HepG2 (cell line): ENCODE data around the gene OSER1. TPM values are rescaled to one million over a fixed set of nuclear protein-coding genes. Genes with fewer than 3 reads are reported as not detected.

ENCODE experiments used
- ATAC-seq: fragments of 200-7000 bp; cut with Tn5 transposase; 3 replicates; pipeline ENCODE4 v1.9.1; 2020; ENCODE audit warnings: mild to moderate bottlenecking, moderate library complexity
- BruUV-seq: library from RNA; stranded (reverse); fragments of 400-500 nt; replicated peaks from 2 replicates; lab custom pipeline; 2021; lab: Mats Ljungman, UMichigan
- CTCF ChIA-PET: fragments of 300-600 bp; formaldehyde crosslinking; extraction: SDS; loops from one replicate; lab custom pipeline; 2021; ENCODE audit warnings: low total read pairs, inconsistent platforms, low intra/inter-chr PET ratio; lab: Yijun Ruan, JAX
- POLR2A ChIA-PET: fragments of 350-600 bp; sonication (Branson Sonifier 250); formaldehyde crosslinking; loops from one replicate; lab custom pipeline; 2020; ENCODE audit warnings: antibody characterized with exemption, inconsistent platforms; lab: Yijun Ruan, JAX
- DNase-seq: peaks from one replicate; pipeline ENCODE4 v3.0.0-alpha.2; 2015; ENCODE audit warnings: low spot score
- FAIRE-seq: peaks from 3 replicates; lab custom pipeline; 2011; peaks lifted over from hg19 to GRCh38; lab: Jason Lieb, UNC
- H2AFZ ChIP-seq: one replicate; pipeline ENCODE4 v1.6.1; 2011; ENCODE audit warnings: low read length, inconsistent platforms
- H3K27ac ChIP-seq: fragments of 300-600 bp; 3 replicates; pipeline ENCODE4 v1.8.0; 2011; ENCODE audit warnings: mixed run types, mild to moderate bottlenecking, mixed read lengths, low read length, inconsistent platforms; ENCODE audit not compliant: insufficient read depth; ENCODE audit errors: extremely low read length
- H3K27me3 ChIP-seq, 2 experiments: fragments of 200-600 bp in 1 of 2; 2 replicates in 1 of 2; 3 replicates in 1 of 2; pipeline versions ENCODE4 v1.6.0 to v1.8.0; 2011; ENCODE audit warnings: low read length in 2 of 2, mild to moderate bottlenecking in 2 of 2, moderate library complexity in 2 of 2, inconsistent platforms in 1 of 2; ENCODE audit not compliant: insufficient read depth in 2 of 2, control insufficient read depth in 1 of 2
- H3K36me3 ChIP-seq, 2 experiments: fragments of 200-600 bp in 1 of 2; replicated peaks in 1 of 2; 2 replicates in 1 of 2; 3 replicates in 1 of 2; pipeline versions ENCODE4 v1.5.1 to v1.8.0; 2011; ENCODE audit warnings: low read length in 2 of 2, inconsistent platforms in 1 of 2; ENCODE audit not compliant: insufficient read depth in 2 of 2, control insufficient read depth in 1 of 2
- H3K4me1 ChIP-seq: 2 replicates; pipeline ENCODE4 v1.5.1; 2012; ENCODE audit warnings: low read length, inconsistent platforms; ENCODE audit not compliant: insufficient read depth
- H3K4me2 ChIP-seq: 2 replicates; pipeline ENCODE4 v1.6.0; 2011; ENCODE audit warnings: low read depth, low read length, inconsistent platforms
- H3K4me3 ChIP-seq, 3 experiments: fragments of 200-600 bp in 1 of 3; sonication (generic), shearing (Covaris generic) in 1 of 3; replicated peaks in 1 of 3; 2 replicates each; pipeline ENCODE4 v1.5.1; 2011 to 2016; ENCODE audit warnings: low read length in 3 of 3, inconsistent platforms in 2 of 3, low read depth in 2 of 3, mild to moderate bottlenecking in 2 of 3, control low read depth in 1 of 3, mixed read lengths in 1 of 3; ENCODE audit not compliant: insufficient read depth in 1 of 3
- H3K79me2 ChIP-seq: one replicate; pipeline ENCODE4 v1.6.1; 2011; ENCODE audit warnings: low read length, inconsistent platforms; ENCODE audit not compliant: insufficient read depth
- H3K9ac ChIP-seq: 2 replicates; pipeline ENCODE4 v1.6.0; 2011; ENCODE audit warnings: mild to moderate bottlenecking, low read depth, low read length, inconsistent platforms; ENCODE audit not compliant: insufficient read depth
- H3K9me3 ChIP-seq: 2 replicates; pipeline ENCODE4 v1.5.1; 2012; ENCODE audit warnings: mild to moderate bottlenecking, low read length
- H4K20me1 ChIP-seq: 2 replicates; pipeline ENCODE4 v1.6.0; 2011; ENCODE audit warnings: inconsistent platforms, mild to moderate bottlenecking, low read length, moderate library complexity; ENCODE audit not compliant: insufficient read depth
- AKAP8 ChIP-seq: sonication (generic); formaldehyde crosslinking; IDR thresholded peaks from 2 replicates; pipeline ENCODE4 v1.5.1; 2020; ENCODE audit warnings: mild to moderate bottlenecking, missing genetic modification reagents
- BHLHE40 ChIP-seq: IDR thresholded peaks from 2 replicates; pipeline ENCODE4 v1.6.1; 2011; ENCODE audit warnings: low read length, improper control_type of control experiment
- HOXA9 ChIP-seq: sonication (generic); formaldehyde crosslinking; IDR thresholded peaks from 2 replicates; pipeline ENCODE4 v1.8.1; 2022; ENCODE audit warnings: missing genetic modification reagents, mild to moderate bottlenecking, moderate library complexity, borderline replicate concordance
- POLR2G ChIP-seq: fragments of 200-400 bp; formaldehyde crosslinking; IDR thresholded peaks from 2 replicates; pipeline ENCODE4 v1.6.1; 2018; ENCODE audit warnings: mild to moderate bottlenecking, low read depth, low read length, moderate library complexity
- SATB2 ChIP-seq: sonication (generic); formaldehyde crosslinking; IDR thresholded peaks from 2 replicates; pipeline ENCODE4 v1.5.0; 2020; ENCODE audit warnings: missing genetic modification reagents
- SUZ12 ChIP-seq: fragments of 150-350 bp; IDR thresholded peaks from 2 replicates; pipeline ENCODE4 v1.6.1; 2014; ENCODE audit warnings: low read depth, low read length
- YY1 ChIP-seq: IDR thresholded peaks from 2 replicates; pipeline ENCODE4 v1.6.1; 2011; ENCODE audit warnings: low read length, low read depth, moderate library complexity, mild to moderate bottlenecking; ENCODE audit not compliant: insufficient read depth, insufficient replicate concordance
- ZBTB44 ChIP-seq: sonication (generic); formaldehyde crosslinking; IDR thresholded peaks from 2 replicates; pipeline ENCODE4 v1.4.0; 2020; ENCODE audit warnings: missing genetic modification reagents
- ZNF292 ChIP-seq: sonication (generic); formaldehyde crosslinking; IDR thresholded peaks from 2 replicates; pipeline ENCODE4 v1.8.1; 2022; ENCODE audit warnings: mild to moderate bottlenecking, low read depth, missing genetic modification reagents, borderline replicate concordance
- ZNF484 ChIP-seq: sonication (generic); formaldehyde crosslinking; IDR thresholded peaks from 2 replicates; pipeline ENCODE4 v1.5.1; 2020; ENCODE audit warnings: mild to moderate bottlenecking, low read depth, missing genetic modification reagents, borderline replicate concordance
- ZNF746 ChIP-seq: sonication (generic); formaldehyde crosslinking; IDR thresholded peaks from 2 replicates; pipeline ENCODE4 v1.8.0; 2022; ENCODE audit warnings: mild to moderate bottlenecking, missing genetic modification reagents
- ZSCAN25 ChIP-seq: sonication (generic); formaldehyde crosslinking; IDR thresholded peaks from 2 replicates; pipeline ENCODE4 v1.8.0; 2022; ENCODE audit warnings: mild to moderate bottlenecking, missing genetic modification reagents
- whole genome bisulfite sequencing: methylation state at CpG from one replicate; pipeline ENCODE4 v1.1.6; 2017; ENCODE audit warnings: low lambda C conversion rate; 5-methylcytosine and 5-hydroxymethylcytosine counted together
- in situ Hi-C: cut with HindIII; loops from 2 replicates; pipeline ENCODE4 v1.10.0; 2017; ENCODE audit warnings: low pct_unique_long_range_greater_than_20kb; ENCODE audit not compliant: extremely low pct_ligation_motif_present
- intact Hi-C: fragments of 100-400 bp; cut with micrococcal nuclease; formaldehyde crosslinking; loops from one replicate; pipeline ENCODE4 v1.10.0; 2022; ENCODE audit not compliant: unreplicated experiment
- polyA plus RNA-seq, 8 experiments: library from polyadenylated mRNA; depleted of rRNA in 3 of 8; stranded (reverse) in 7 of 8; unstranded in 1 of 8; fragments of >200 nt; fragmentation: Illumina TruSeq in 4 of 8; extraction: Trizol in 4 of 8; gene quantifications; 2 replicates each; pipeline versions ENCODE4 v1.2.1 to v1.2.3, GENCODE V29; 2011 to 2016; ENCODE audit warnings: low read depth in 4 of 8, missing spikeins in 1 of 8, mixed read lengths in 1 of 8; ENCODE audit not compliant: insufficient read depth in 1 of 8
- total RNA-seq, 5 experiments: library from RNA; depleted of rRNA; stranded (reverse); fragments of >200 nt; fragmentation: Illumina TruSeq; extraction: Trizol; gene quantifications; 2 replicates each; pipeline ENCODE4 v1.2.3, GENCODE V29; 2016; ENCODE audit warnings: low read depth in 1 of 5
- TF ChIP-seq, protein P1 (sequence below): sonication (generic); formaldehyde crosslinking; conservative IDR thresholded peaks from 2 replicates; pipeline ENCODE4 v1.4.0; 2020; ENCODE audit warnings: missing genetic modification reagents
- TF ChIP-seq, protein P2 (sequence below): sonication (generic); formaldehyde crosslinking; IDR thresholded peaks from 2 replicates; pipeline ENCODE4 v1.8.1; 2023; ENCODE audit warnings: mild to moderate bottlenecking, inconsistent platforms, moderate library complexity, missing genetic modification reagents, borderline replicate concordance
- TF ChIP-seq, protein P3 (sequence below): sonication (generic); formaldehyde crosslinking; conservative IDR thresholded peaks from 2 replicates; pipeline ENCODE4 v1.8.1; 2023; ENCODE audit warnings: missing genetic modification reagents
- TF ChIP-seq, protein P4 (sequence below): sonication (generic); formaldehyde crosslinking; IDR thresholded peaks from 2 replicates; pipeline ENCODE4 v1.4.0; 2020; ENCODE audit warnings: missing genetic modification reagents; ENCODE audit errors: not compliant biosample characterization

OSER1 gene
- total and polyA plus RNA-seq, 2 of the 13 experiments (the other 11 are each of a cell fraction or from before 2014, with no cell fraction given) = 71.2 to 71.5 TPM

DNA sequence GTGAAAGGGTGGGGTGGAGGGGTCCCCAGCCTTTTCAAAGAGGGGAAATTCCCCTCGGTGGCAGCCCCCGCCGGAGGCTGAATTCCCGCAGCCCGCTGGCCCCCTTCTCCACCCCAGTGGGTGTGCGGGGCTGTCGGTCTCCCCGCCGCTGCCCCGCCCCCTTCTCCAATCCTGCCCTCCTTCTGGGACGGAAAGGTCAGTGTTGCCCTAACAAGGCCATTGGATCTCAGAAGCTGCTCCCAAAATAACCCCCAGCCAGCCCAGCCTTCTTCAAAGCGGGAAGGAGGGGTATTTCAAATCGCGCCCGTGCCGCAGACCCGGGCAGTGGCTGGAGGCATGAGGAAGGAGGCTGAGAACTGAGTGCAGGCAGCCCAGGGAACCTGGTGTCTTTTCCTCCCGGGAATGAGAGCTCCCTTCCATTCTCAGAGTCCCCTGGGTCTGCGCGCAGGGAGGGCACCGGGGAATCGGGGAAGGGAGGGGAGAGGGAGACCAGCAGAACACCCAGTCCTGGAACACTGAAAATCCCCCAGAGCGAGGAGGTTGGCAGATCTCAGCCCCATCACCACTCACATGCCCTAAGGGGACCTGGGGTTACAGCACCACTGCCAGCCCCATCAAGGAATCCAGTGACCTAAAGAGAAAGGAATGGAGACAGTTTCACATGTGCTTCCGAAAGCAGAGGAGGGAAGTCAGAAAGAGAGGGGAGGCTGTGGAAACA lies 23.4 kb downstream of the OSER1 start, which contains the start of gene JPH2:
TSS of gene JPH2 (minus strand) at position 135 of the 718 bp plus-strand sequence. CDS start 483 bp downstream, outside the sequence.
- Histone ChIP-seq H2AFZ (no peak within 1 kb of the TSS), H3K4me1 (peaks cover 29% of the 10 kb centered on the region), H3K9me3 (no peaks in the 10 kb centered on the region), H3K4me3 (peak within 1 kb of the TSS; percentile 6 to 63 (median 52)), H3K27me3 (peaks cover 10 to 51% of the 10 kb centered on the region in 2 experiments; a peak in 4 of 5 replicates), H3K9ac (peak within 1 kb of the TSS; percentile 27; the same call in 1 of the 2 replicates), H3K27ac (no peak within 1 kb of the TSS), H4K20me1 (no peaks in the 10 kb centered on the region), H3K79me2 (no peaks in the 10 kb centered on the region), H3K4me2 (peak within 1 kb of the TSS; percentile 70), H3K36me3 (no peaks in the 10 kb centered on the region)
- no TSS peak for BruUV-seq
- ChIA-PET CTCF (interaction anchor here (4.7 kb wide), 1 partner anchor 70 kb away, joined by 110 read pairs; no protein-coding TSS in a partner anchor), POLR2A (interaction anchor here (2.2 kb wide), 1 partner anchor 70 kb away, joined by 8 read pairs; no protein-coding TSS in a partner anchor)
- ATAC-seq (peak; percentile 34), FAIRE-seq (no peak), DNase-seq (no peak)
- 8% methylated on average over 24 of the region's 24 CpGs for WGBS
- intact Hi-C loops = no loop called here
- in situ Hi-C loops = loop anchor here (5.0 kb wide), 1 partner anchor 70 kb away; no protein-coding TSS in a partner anchor
- TF ChIP-seq, protein P1, sequence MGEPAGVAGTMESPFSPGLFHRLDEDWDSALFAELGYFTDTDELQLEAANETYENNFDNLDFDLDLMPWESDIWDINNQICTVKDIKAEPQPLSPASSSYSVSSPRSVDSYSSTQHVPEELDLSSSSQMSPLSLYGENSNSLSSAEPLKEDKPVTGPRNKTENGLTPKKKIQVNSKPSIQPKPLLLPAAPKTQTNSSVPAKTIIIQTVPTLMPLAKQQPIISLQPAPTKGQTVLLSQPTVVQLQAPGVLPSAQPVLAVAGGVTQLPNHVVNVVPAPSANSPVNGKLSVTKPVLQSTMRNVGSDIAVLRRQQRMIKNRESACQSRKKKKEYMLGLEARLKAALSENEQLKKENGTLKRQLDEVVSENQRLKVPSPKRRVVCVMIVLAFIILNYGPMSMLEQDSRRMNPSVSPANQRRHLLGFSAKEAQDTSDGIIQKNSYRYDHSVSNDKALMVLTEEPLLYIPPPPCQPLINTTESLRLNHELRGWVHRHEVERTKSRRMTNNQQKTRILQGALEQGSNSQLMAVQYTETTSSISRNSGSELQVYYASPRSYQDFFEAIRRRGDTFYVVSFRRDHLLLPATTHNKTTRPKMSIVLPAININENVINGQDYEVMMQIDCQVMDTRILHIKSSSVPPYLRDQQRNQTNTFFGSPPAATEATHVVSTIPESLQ (CRISPR knock-in tag) = no peak
- TF ChIP-seq, protein P2, sequence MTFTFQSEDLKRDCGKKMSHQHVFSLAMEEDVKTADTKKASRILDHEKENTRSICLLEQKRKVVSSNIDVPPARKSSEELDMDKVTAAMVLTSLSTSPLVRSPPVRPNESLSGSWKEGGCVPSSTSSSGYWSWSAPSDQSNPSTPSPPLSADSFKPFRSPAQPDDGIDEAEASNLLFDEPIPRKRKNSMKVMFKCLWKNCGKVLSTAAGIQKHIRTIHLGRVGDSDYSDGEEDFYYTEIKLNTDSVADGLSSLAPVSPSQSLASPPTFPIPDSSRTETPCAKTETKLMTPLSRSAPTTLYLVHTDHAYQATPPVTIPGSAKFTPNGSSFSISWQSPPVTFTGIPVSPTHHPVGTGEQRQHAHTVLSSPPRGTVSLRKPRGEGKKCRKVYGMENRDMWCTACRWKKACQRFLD = no peak
- TF ChIP-seq POLR2G = no peak
- TF ChIP-seq SUZ12 = no peak
- TF ChIP-seq ZNF484 (CRISPR knock-in tag) = no peak
- no peak for TF ChIP-seq SATB2
- no peak for TF ChIP-seq ZBTB44 (CRISPR knock-in tag)
- no peak for TF ChIP-seq ZNF292 (CRISPR knock-in tag)
- no peak for TF ChIP-seq HOXA9
- TF ChIP-seq ZNF746 = 0 out of 2 replicates have a peak, but pooled peaks have one; percentile 23
- TF ChIP-seq BHLHE40 = no peak
- no peak for TF ChIP-seq YY1
- TF ChIP-seq, protein P3, sequence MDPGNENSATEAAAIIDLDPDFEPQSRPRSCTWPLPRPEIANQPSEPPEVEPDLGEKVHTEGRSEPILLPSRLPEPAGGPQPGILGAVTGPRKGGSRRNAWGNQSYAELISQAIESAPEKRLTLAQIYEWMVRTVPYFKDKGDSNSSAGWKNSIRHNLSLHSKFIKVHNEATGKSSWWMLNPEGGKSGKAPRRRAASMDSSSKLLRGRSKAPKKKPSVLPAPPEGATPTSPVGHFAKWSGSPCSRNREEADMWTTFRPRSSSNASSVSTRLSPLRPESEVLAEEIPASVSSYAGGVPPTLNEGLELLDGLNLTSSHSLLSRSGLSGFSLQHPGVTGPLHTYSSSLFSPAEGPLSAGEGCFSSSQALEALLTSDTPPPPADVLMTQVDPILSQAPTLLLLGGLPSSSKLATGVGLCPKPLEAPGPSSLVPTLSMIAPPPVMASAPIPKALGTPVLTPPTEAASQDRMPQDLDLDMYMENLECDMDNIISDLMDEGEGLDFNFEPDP (CRISPR knock-in tag) = no peak
- TF ChIP-seq AKAP8 = no peak
- no peak for TF ChIP-seq ZSCAN25 (CRISPR knock-in tag)
- TF ChIP-seq, protein P4, sequence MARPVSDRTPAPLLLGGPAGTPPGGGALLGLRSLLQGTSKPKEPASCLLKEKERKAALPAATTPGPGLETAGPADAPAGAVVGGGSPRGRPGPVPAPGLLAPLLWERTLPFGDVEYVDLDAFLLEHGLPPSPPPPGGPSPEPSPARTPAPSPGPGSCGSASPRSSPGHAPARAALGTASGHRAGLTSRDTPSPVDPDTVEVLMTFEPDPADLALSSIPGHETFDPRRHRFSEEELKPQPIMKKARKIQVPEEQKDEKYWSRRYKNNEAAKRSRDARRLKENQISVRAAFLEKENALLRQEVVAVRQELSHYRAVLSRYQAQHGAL (CRISPR knock-in tag) = no peak
